GM18867 (cell line): ENCODE data around the gene NEURL2.
A peak's percentile ranks its signal among the peaks of the same experiment; 100 is the strongest.

Source experiments
- ATAC-seq: cut with Tn5 transposase; IDR thresholded peaks from one replicate; pipeline ENCODE4 v1.9.1; 2021; ENCODE audit warnings: mild to moderate bottlenecking, moderate library complexity; ENCODE audit not compliant: unreplicated experiment

The NEURL2 gene

DNA sequence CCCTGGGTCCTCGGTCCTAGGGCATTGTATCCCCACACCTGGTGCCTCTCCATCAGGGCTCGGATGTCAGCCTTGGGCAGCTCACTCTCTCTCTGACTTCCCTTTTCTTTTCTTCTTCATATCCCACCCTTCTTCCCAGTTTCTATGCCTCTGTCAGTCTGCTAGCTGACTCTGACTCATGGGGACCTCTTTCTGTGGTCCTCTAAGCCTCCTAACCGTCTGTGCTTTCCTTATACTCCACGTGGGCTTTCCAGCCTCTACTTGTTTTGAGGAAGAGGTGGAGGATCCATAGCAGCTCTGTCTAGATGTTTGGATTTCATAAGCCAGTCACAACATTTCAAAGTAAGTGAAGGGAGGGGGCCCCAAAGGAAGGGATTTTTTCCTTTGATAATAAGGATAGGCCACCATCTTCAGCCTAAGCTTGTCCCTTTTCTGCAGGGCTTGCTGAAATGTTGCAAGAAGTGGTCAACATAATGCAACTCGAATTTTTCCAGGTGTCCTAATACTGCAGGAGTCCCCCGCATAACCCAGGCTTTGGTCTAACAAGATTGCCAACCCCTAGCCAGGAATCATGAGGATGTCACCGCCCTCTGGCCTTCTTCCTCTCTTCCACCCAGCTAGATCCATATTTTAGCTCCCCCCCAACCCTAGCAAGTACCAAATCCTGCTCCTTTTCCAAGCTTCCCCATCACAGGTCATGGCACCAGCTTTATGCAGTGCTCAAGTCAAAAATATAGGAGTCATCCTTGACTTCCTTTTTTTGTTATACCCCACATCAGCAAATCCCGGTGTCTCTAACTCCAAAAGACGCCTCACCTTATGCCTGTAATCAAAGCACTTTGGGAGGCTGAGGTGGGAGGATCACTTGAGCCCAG is 29.7 kb upstream of the NEURL2 start:
- ATAC-seq: no peak

GRCh38 chr20:45919542-45920399 is 28.8 kb upstream of the NEURL2 start:
- ATAC-seq: no peak

DNA sequence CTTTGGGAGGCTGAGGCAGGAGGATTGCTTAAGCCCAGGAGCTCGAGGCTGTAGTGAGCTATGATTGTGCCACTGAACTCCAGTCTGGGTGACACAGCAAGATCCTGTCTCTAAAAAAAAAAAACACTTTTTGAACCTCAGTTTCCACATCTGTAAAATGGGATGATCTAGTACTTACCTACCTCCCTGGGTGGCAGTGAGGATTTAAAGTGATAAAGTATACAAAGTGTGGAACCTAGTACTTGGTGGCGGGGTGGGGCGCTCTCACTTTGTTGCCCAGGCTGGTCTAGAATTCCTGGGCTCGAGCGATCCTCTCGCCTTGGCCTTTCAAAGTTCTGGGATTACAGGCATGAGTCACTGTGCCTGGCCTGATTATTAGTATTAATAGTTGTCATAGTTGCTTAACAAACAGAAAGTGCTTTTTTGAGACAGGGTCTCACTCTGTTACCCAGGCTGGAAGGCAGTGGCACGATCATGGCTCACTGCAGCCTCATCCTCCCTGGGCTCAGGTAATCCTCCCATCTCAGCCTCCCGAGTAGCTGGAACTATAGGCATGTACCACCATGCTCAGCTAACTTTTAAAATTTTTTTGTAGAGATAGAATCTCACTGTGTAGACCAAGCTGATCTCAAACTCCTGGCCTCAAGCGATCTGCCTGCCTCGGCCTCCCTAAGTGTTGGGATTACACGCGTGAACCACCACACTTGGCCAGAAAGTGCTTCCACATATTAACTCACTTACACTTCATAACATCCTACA is 27.9 kb upstream of the NEURL2 start:
- ATAC-seq: no peak

DNA sequence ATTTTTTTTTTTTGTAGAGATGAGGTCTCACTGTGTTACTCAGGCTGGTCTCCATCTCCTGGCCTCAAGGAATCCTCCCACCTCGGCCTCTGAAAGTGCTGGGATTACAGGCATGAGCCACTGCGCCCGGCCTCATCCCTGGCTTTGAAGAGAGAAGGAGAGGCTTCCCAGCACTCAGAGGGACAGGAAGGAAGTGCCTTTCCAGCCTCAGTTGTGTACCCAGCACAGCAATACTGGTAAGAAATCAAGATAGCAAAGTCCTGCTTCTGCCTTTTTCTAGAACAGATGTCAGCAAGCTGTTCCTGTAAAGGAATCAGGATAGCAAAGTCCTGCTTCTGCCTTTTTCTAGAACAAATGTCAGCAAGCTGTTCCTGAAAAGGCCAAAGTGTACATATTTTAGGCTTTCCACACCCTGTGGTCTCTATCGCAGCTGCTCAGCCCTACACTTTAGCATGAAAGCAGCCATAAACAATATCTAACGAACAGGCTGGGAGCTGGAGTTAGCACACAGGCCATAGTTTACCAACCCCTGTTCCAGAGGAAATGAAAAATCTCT is 27.3 kb upstream of the NEURL2 start:
- ATAC-seq: no peak

DNA sequence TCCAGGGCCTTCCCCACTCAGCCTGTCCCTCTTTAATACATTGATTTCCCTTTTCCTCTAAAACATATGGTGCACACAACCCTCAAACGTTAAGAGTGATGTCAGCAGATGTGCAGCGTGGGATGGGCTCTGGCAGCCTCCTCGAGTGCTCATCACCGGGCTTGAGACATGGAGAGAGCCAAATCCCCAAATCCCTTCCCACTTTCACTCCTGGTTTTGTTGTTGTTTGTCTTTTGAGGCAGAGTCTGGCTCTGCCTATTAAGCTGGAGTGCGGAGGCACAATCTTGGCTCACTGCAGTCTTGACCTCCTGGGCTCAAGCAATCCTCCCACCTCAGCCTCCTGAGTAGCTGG is 26.8 kb upstream of the NEURL2 start:
- no peak for ATAC-seq

DNA sequence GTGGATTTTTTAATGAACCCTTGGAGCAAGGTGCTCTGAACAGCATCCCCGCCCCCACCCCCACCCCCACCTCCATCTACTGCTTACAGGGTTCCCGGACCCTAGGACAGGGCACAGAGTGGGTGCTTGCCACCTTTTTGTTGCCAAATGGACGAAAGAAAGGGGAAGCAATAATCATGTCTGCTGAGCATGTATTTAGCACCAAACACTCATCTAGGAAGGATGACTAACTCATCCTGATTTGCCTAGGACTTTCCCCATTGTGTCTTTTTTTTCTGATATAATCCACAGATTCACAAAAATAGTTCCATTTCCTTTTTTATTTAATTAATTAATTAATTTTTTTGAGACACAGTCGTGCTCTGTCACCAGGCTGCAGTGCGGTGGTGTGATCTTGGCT is 22.1 kb upstream of the NEURL2 start:
- ATAC-seq: no peak

DNA sequence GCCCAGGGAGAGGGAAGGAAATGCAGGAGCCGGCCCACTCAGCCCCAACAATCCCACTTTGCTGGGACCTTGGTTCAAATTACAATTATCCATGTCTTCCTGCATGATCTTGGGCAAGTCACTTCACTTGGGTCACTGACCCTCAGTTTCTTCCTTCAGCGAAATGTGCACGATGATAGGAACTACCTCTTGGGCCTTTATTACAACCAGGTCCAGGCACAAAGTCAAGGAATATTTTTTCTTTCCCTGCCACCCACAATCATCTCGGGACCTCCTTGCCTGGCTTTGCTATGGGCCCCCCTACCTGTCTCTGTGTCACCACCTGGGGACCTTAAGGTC is 21.3 kb upstream of the NEURL2 start:
- ATAC-seq: no peak

GRCh38 chr20:45911486-45912343 is 20.7 kb upstream of the NEURL2 start, which contains the start of gene PLTP:
Gene PLTP (minus strand): TSS chr20:45912155. CDS start chr20:45911452, 703 bp downstream.
- ATAC-seq: no peak

- peak; percentile 87 for ATAC-seq
These were observed 19.9 kb upstream of the NEURL2 start for GRCh38 chr20:45910670-45911485.

- ATAC-seq: no peak
These were observed 19.0 kb upstream of the NEURL2 start for GRCh38 chr20:45909817-45910669.

DNA sequence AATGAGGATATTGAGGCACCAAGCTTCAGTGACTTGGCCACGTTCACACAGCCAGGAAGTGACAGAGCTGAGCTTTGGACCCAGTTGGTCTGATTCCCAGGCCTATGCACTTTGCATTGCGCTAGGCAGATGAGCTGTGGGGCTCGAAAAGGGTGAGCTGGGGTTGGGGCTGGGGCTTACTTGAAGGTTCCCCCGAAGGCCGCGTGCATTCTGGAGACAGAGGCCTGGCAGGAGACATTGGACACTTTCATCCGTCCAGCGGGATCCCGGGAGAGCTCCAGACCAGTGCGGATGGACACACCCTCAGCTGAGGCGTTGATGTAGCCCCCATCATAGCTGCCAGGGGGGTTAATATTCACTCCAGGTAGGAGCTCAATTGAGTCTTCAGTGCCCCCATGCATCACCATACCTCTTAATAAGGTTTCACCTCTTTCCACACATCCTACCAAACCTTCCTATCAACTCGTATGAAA is 18.4 kb upstream of the NEURL2 start:
- no peak for ATAC-seq

GRCh38 chr20:45908084-45908483 is 17.1 kb upstream of the NEURL2 start:
- ATAC-seq: no peak

- ATAC-seq: no peak
These were observed 16.4 kb upstream of the NEURL2 start for GRCh38 chr20:45907219-45907948.

DNA sequence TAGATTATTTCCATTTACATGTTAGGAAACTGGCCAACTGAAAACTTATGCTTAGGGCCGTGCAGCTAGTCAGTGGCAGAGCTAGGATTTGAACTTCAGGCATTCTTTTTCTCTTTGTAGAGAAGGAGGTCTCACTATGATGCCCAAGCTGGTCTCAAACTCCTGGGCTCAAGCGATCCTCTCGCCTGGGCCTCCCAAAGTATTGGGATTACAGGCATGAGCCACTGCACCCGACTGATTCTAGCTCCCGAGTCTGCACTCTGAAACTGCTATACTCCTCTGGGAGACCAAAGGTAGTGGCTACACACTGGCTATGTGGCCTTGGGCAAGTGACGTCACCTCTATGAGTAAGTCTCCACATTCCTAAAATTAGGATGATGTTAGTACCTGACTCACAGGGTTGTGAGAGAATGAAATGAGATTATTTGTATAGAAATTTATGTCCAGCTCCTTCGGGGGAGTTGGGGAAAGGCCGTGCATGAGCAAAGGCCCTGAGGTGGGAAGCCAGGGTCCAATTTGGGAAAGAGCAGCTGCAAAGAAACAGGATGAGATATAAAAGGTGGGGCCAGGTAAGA is 14.6 kb upstream of the NEURL2 start:
- no peak for ATAC-seq

GRCh38 chr20:45904583-45905504 is 13.8 kb upstream of the NEURL2 start:
- no peak for ATAC-seq

DNA sequence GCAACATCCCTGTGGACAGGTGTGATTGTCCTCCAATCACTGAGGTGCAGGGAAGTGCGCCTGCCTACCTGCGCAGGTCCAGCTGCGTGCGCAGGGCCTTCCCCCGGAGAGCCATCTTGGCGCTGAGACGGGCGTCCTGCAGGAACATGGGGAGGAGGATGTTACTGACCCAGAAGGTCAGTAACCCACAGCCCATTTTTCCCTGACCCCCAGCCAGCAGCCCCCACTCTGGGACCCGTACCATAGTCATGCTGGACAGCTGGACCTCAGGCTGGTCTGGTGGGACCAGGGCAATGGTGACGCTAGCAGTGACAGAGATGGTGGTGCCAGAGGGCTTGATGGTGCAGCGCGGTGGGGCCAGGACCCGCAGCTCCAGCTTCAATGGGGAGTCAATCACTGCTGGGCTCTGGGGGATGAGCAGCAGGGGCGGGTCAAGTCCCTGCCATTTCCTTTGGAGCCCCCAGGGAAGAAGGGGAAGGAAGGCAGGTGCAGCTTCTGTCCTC is 11.2 kb upstream of the NEURL2 start:
- no peak for ATAC-seq
